Stomach (tissue), 9 donors: Measurements from ENCODE around the gene ABLIM2. TPM values are rescaled to one million over a fixed set of nuclear protein-coding genes. Genes with fewer than 3 reads are reported as not detected.

Source experiments
- DNase-seq, 2 donors: peaks; one replicate each; pipeline versions ENCODE4 v3.0.0 to v3.0.0-alpha.2; 2013 to 2019
- H3K27ac ChIP-seq, 5 donors: fragments of 200-600 bp in 4 of 5; sonication (generic) in 4 of 5; one replicate each; pipeline ENCODE4 v1.5.1; 2013 to 2019; ENCODE audit warnings: mild to moderate bottlenecking in 1 of 5, moderate library complexity in 1 of 5
- H3K27me3 ChIP-seq, 3 donors: fragments of 200-600 bp; sonication (generic); one replicate each; pipeline ENCODE4 v1.5.1; 2017 to 2019; ENCODE audit warnings: mixed run types in 1 of 3
- H3K36me3 ChIP-seq, 4 donors: fragments of 200-600 bp; sonication (generic); 1 replicate in 3 of 4; 2 replicates in 1 of 4; pipeline ENCODE4 v1.5.1; 2016 to 2019
- H3K4me1 ChIP-seq, 4 donors: fragments of 200-600 bp; sonication (generic); one replicate each; pipeline ENCODE4 v1.5.1; 2016 to 2019
- H3K4me3 ChIP-seq, 4 donors: fragments of 200-600 bp; sonication (generic) in 3 of 4; one replicate each; pipeline ENCODE4 v1.5.1; 2016 to 2019; ENCODE audit warnings: mild to moderate bottlenecking in 1 of 4
- H3K9me3 ChIP-seq, 4 donors: fragments of 200-600 bp; sonication (generic); one replicate each; pipeline ENCODE4 v1.5.1; 2016 to 2019
- CTCF ChIP-seq, 7 experiments: fragments of 450-650 bp in 4 of 7; fragments of 200-600 bp in 3 of 7; sonication (generic) in 3 of 7; IDR thresholded peaks; one replicate each; pipeline ENCODE4 v1.5.1; 2016 to 2019; ENCODE audit warnings: antibody characterized with exemption in 7 of 7, control low read depth in 2 of 7, mild to moderate bottlenecking in 1 of 7
- EP300 ChIP-seq: sonication (generic); formaldehyde crosslinking; IDR thresholded peaks from one replicate; pipeline ENCODE4 v1.6.1; 2017; ENCODE audit warnings: antibody characterized with exemption
- POLR2A ChIP-seq, 4 donors: fragments of 450-650 bp; IDR thresholded peaks; one replicate each; pipeline ENCODE4 v1.6.1; 2016; ENCODE audit warnings: antibody characterized with exemption in 4 of 4, control low read depth in 2 of 4, mild to moderate bottlenecking in 1 of 4, moderate library complexity in 1 of 4
- POLR2AphosphoS5 ChIP-seq, 3 donors: sonication (generic); formaldehyde crosslinking; IDR thresholded peaks; one replicate each; pipeline ENCODE4 v1.6.1; 2016; ENCODE audit warnings: antibody characterized with exemption in 3 of 3
- WGBS, 5 donors: extraction: QIAGEN DNeasy Blood & Tissue Kit in 3 of 5; methylation state at CpG; one replicate each; pipeline versions ENCODE4 v1.1.5 to v1.1.7; 2013 to 2018; 5-methylcytosine and 5-hydroxymethylcytosine counted together
- intact Hi-C: fragments of 100-400 bp; cut with DNase I; formaldehyde crosslinking; loops from one replicate; pipeline ENCODE4 v1.15.1; 2023; ENCODE audit warnings: low total_unique reads
- polyA plus RNA-seq, 3 donors: library from polyadenylated mRNA; stranded (reverse); fragments of 200-250 nt; gene quantifications; one replicate each; pipeline ENCODE4 v1.2.3, GENCODE V29; 2013
- total RNA-seq, 5 donors: library from RNA; depleted of rRNA; stranded (reverse); fragments of >200 nt; gene quantifications; one replicate each; pipeline versions ENCODE4 v1.1.0 to v1.2.3, GENCODE V29; 2014 to 2016
- donor health status: healthy with polysubstance abuse.
- donor health status: Bipolar disorder and iron deficiency.
- donor health status: healthy.

Gene ABLIM2
- total and polyA plus RNA-seq, 8 donors, result 2.3 to 28.0 (median 5.5) TPM

- H3K36me3 ChIP-seq, result no peaks in the 10 kb centered on the region
- H3K27me3 ChIP-seq, result peaks cover 0 to 28% (median 0%) of the 10 kb centered on the region in 3 donors
- TF ChIP-seq POLR2AphosphoS5 (IDR thresholded peaks at IDR 0.05) (no peak), POLR2A (IDR thresholded peaks at IDR 0.05) (no peak), EP300 (no peak), CTCF (IDR thresholded peaks at IDR 0.05) (no peak)
- H3K4me1 ChIP-seq, result peaks cover 0 to 8% (median 6%) of the 10 kb centered on the region in 4 donors
- no peak overlapping the region for H3K27ac ChIP-seq
- no peaks in the 10 kb centered on the region for H3K9me3 ChIP-seq
- intact Hi-C loops, result no loop called here
- no peak overlapping the region for H3K4me3 ChIP-seq
- peak; percentile 34 to 45 for DNase-seq
- whole genome bisulfite sequencing, 5 donors, result 46 to 69% (median 62%) methylated on average over 5 to 20 of the region's 20 CpGs
Observed at GRCh38 chr4:8108261-8108660, 50.4 kb downstream of the ABLIM2 start.

GRCh38 chr4:8107146-8107657 is 51.4 kb downstream of the ABLIM2 start:
- TF ChIP-seq EP300 (no peak), POLR2A (IDR thresholded peaks at IDR 0.05) (no peak), CTCF (IDR thresholded peaks at IDR 0.05) (no peak), POLR2AphosphoS5 (IDR thresholded peaks at IDR 0.05) (no peak)
- DNase-seq, result no peak
- Histone ChIP-seq H3K4me3 (no peak overlapping the region), H3K27me3 (peaks cover 0 to 28% (median 0%) of the 10 kb centered on the region in 3 donors), H3K36me3 (no peaks in the 10 kb centered on the region), H3K9me3 (no peaks in the 10 kb centered on the region), H3K4me1 (no peaks in the 10 kb centered on the region), H3K27ac (no peak overlapping the region)
- intact Hi-C loops, result no loop called here
- 88 to 92% (median 90%) methylated on average over 9 to 11 of the region's 11 CpGs for WGBS, 5 donors

GRCh38 chr4:8106451-8107025 is 52.1 kb downstream of the ABLIM2 start:
- no peaks in the 10 kb centered on the region for H3K36me3 ChIP-seq
- intact Hi-C loops, result no loop called here
- 88 to 92% (median 90%) methylated on average over 22 to 24 of the region's 24 CpGs for WGBS, 5 donors
- no peaks in the 10 kb centered on the region for H3K9me3 ChIP-seq
- peaks cover 0 to 28% (median 0%) of the 10 kb centered on the region in 3 donors for H3K27me3 ChIP-seq
- no peak overlapping the region for H3K4me3 ChIP-seq
- no peak for TF ChIP-seq POLR2AphosphoS5 (IDR thresholded peaks at IDR 0.05)
- no peak for TF ChIP-seq EP300
- TF ChIP-seq CTCF (IDR thresholded peaks at IDR 0.05), result no peak
- no peaks in the 10 kb centered on the region for H3K4me1 ChIP-seq
- no peak overlapping the region for H3K27ac ChIP-seq
- DNase-seq, result no peak

- TF ChIP-seq EP300 (no peak), POLR2AphosphoS5 (IDR thresholded peaks at IDR 0.05) (no peak), POLR2A (IDR thresholded peaks at IDR 0.05) (no peak)
- Histone ChIP-seq H3K27ac (no peak overlapping the region), H3K27me3 (peaks cover 0 to 28% (median 0%) of the 10 kb centered on the region in 3 donors), H3K4me3 (no peak overlapping the region), H3K4me1 (no peaks in the 10 kb centered on the region), H3K36me3 (no peaks in the 10 kb centered on the region), H3K9me3 (no peaks in the 10 kb centered on the region)
- DNase-seq, result no peak
- WGBS, 5 donors, result 85 to 90% (median 88%) methylated on average over 32 of the region's 32 CpGs
- intact Hi-C loops, result no loop called here
Observed at GRCh38 chr4:8105306-8106100, 53.1 kb downstream of the ABLIM2 start.
